Epithelial cell of esophagus (primary cell): ENCODE measurements around the gene DERA.
"Not testable (repeated sequence)": the region's sequence is repeated elsewhere in the genome, so short reads cannot be mapped to it uniquely, and the experiment has no call there.

ENCODE experiments used
- DNase-seq: peaks from one replicate; pipeline ENCODE4 v3.0.0; 2010; ENCODE audit warnings: low read depth
- H3K4me3 ChIP-seq: 2 replicates; pipeline ENCODE4 v1.5.1; 2011; ENCODE audit warnings: mild to moderate bottlenecking, low read length, control low read depth
- CTCF ChIP-seq: IDR thresholded peaks from 2 replicates; pipeline ENCODE4 v1.5.1; 2011; ENCODE audit warnings: low read depth, mild to moderate bottlenecking, low read length, control low read depth, inconsistent platforms; ENCODE audit not compliant: insufficient read depth; ENCODE audit errors: missing control alignments

The DERA gene

DNA sequence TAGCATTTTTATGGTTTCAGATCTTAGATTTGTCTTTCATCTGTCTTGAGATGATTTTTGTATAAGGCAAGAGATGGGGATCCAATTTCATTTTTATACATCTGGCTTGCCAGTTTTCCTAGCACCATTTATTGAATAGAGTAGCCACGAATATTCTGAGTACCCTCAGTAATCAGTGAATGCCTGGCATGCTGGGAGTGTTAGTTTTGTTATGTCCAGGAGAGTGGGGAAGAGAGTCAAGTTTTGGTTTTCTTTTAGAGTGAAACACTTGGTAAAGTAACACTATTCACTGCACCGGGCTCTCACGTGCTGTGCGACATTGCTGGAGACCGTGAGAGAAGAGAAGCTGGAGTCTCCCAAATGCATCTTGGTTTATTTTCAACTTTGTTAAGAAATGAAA, 31.3 kb downstream of the DERA start:
- DNase-seq, result no peak
- H3K4me3 ChIP-seq, result no peak overlapping the region
- no peak for TF ChIP-seq CTCF

GRCh38 chr12:15943519-15943918, 32.4 kb downstream of the DERA start:
- DNase-seq, H3K4me3 ChIP-seq: not testable (repeated sequence)

- DNase-seq, H3K4me3 ChIP-seq: not testable (repeated sequence)
Observed at GRCh38 chr12:15948461-15948860, 37.3 kb downstream of the DERA start.

GRCh38 chr12:15955281-15955680, 44.1 kb downstream of the DERA start:
- DNase-seq, result no peak
- H3K4me3 ChIP-seq, result no peak overlapping the region
- no peak for TF ChIP-seq CTCF

DNA sequence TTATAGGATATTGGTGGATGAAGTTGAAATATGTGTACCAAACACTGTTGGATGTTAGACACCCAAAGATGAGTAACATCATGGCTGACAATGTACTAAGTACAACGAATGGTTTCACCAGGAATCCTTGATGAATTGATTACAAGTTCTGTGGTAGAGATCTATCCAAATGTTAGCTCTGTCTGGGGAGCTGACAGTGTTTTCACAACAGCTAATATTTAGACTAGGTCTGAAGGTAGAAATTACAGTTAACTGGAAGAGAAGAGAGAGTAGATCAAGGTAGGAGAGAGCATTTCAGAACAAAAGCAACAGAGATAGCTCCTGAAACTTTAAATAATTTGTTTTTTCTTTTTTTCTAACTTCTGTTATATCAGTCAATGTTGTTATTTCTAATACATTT, 44.9 kb downstream of the DERA start:
- no peak overlapping the region for H3K4me3 ChIP-seq
- peak; percentile 22 for DNase-seq
- no peak for TF ChIP-seq CTCF

- DNase-seq, result peak; percentile 99
- H3K4me3 ChIP-seq, result no peak overlapping the region
- TF ChIP-seq CTCF, result no peak
Observed at GRCh38 chr12:15956413-15957185, 45.5 kb downstream of the DERA start.

DNA sequence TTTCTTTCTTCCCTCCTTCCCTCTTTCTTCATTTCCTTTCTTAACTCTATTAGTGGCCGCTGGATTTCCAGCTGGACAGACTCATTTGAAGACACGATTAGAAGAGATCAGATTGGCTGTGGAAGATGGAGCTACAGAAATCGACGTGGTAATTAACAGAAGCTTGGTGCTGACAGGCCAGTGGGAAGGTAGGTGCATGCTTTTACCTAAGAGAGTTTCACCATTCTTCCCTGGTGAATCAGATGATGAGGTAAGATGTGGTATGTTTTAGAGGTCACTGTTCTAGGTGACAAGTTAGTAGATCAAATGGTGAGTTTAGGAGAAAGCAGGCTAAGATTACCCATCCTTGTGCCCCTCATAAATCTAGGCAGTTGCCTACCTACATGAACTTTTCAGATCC, 51.6 kb downstream of the DERA start:
- DNase-seq, result peak; percentile 95
- no peak for TF ChIP-seq CTCF
- H3K4me3 ChIP-seq, result no peak overlapping the region

GRCh38 chr12:15963271-15963670, 52.1 kb downstream of the DERA start:
- no peak for TF ChIP-seq CTCF
- peak; percentile 81 for DNase-seq
- H3K4me3 ChIP-seq, result no peak overlapping the region
